ENCODE measurements around the gene RIPK3.

DNA sequence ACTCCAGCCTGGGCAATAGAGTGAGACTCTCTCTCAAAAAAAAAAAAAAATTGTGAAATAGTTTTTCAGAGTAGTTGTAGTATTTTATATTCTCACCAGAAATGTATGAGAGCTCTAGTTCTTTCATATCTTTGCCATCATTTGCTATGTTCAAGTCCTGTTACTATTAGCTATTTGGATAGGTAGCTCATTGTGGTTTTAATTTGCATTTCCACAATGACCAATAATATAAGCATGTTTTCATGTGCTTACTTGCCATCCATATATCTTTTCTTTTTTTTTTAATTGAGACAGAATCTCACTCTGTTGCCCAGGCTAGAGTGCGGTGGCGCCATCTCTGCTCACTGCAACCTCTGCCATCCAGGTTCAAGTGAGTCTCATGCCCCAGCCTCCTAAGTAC is 8.4 kb upstream of the RIPK3 start:
- TF ChIP-seq, protein P1, sequence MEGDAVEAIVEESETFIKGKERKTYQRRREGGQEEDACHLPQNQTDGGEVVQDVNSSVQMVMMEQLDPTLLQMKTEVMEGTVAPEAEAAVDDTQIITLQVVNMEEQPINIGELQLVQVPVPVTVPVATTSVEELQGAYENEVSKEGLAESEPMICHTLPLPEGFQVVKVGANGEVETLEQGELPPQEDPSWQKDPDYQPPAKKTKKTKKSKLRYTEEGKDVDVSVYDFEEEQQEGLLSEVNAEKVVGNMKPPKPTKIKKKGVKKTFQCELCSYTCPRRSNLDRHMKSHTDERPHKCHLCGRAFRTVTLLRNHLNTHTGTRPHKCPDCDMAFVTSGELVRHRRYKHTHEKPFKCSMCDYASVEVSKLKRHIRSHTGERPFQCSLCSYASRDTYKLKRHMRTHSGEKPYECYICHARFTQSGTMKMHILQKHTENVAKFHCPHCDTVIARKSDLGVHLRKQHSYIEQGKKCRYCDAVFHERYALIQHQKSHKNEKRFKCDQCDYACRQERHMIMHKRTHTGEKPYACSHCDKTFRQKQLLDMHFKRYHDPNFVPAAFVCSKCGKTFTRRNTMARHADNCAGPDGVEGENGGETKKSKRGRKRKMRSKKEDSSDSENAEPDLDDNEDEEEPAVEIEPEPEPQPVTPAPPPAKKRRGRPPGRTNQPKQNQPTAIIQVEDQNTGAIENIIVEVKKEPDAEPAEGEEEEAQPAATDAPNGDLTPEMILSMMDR (IDR thresholded peaks at IDR 0.05; ENCODE audit: low read length): no peak
- no peak for TF ChIP-seq EZH2 (optimal IDR thresholded peaks at IDR 0.05; ENCODE audit: low read depth, low read length)
- no peak for TF ChIP-seq EZH2phosphoT487 (IDR thresholded peaks at IDR 0.05; ENCODE audit: low read length)
